MG63 (cell line): Measurements from ENCODE around the gene ADAMTSL1. TPM values are rescaled to one million over a fixed set of nuclear protein-coding genes. Genes with fewer than 3 reads are reported as not detected.

Experiments
- DNase-seq: peaks from one replicate; pipeline ENCODE4 v3.0.0-alpha.2; 2020
- H3K27me3 ChIP-seq: fragments of 250-450 bp; sonication (Bioruptor Pico); 2 replicates; pipeline ENCODE4 v1.5.1; 2020; ENCODE audit warnings: mild to moderate bottlenecking, moderate library complexity
- H3K36me3 ChIP-seq: fragments of 250-450 bp; sonication (Bioruptor Pico); 2 replicates; pipeline ENCODE4 v1.5.1; 2020; ENCODE audit warnings: mild to moderate bottlenecking, moderate library complexity
- H3K4me3 ChIP-seq: fragments of 250-450 bp; sonication (Bioruptor Pico); 2 replicates; pipeline ENCODE4 v1.5.1; 2020; ENCODE audit warnings: mild to moderate bottlenecking, moderate library complexity
- H3K9me3 ChIP-seq: fragments of 250-450 bp; sonication (Bioruptor Pico); 2 replicates; pipeline ENCODE4 v1.5.1; 2020; ENCODE audit warnings: mild to moderate bottlenecking, moderate library complexity
- total RNA-seq: library from RNA; depleted of rRNA; stranded (reverse); fragments of >200 nt; shearing (Covaris generic); gene quantifications from 2 replicates; pipeline ENCODE4 v1.2.3, GENCODE V29; 2014; ENCODE audit warnings: low replicate concordance

Gene ADAMTSL1
- total RNA-seq, 1 experiment from 2014 or later = 62.9 TPM

DNA sequence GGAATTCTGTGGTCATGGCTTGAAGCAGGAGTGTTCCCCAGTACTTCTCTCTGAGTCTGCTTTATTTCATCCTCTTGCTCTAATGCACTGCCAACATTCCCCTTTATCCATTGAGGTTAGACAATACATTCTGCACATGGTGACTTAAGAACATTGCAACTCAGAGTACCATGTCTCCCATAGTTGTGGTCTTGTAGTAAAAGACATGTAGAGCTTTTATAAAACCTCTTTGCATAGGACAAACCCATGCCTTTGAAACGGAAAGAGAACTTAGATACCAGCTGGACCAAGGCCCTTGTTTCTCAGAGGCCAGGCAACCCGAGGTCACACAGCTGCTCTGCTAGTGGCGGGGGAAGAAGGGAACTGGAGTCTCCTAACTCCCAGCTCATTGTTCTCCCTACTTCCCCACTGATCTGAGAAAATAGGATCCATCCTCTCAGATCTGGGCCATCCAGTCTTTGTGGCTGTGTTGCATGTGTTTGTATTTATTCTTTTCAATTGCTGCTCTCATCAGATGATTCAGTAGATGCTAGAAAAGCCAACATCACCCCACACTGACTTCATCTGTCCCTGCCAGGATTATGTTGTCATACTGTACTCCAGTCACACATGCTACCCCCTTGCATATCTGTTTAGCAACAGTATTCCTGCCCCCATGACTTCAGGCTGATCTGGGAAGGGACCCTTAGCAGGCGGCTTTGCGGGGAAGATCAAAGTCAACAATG, 322.2 kb downstream of the ADAMTSL1 start:
- DNase-seq = no peak
- H3K36me3 ChIP-seq = peaks cover 45% of the 10 kb centered on the region
- H3K27me3 ChIP-seq = no peaks in the 10 kb centered on the region
- H3K9me3 ChIP-seq = no peaks in the 10 kb centered on the region
- H3K4me3 ChIP-seq = no peak overlapping the region

DNA sequence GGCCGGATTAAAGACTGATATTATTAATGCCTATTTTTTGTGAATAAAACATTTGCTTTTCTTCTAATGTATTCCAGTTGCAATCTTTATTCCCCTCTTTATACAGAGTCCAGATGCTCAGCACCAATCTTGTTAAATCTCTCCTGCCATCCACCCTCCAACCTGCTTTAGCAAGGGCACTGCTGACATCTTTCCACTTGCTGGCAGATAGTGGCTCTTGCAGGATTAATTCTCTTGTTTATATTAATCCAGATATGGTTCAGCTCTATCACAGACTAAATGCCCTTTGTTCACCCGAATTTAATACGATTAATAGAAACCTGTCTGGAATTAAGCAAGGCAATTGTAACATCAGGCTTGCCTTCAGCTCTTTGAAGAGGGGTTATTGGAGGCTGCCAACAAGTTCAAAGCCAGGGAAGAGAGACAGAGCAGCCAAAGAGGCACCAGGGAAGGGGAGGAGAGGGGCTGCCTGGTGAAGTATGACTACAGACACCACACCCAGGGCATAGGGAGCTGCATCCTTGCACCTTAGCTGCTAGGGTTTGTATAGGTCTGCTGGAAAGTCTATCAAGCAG, 322.8 kb downstream of the ADAMTSL1 start:
- H3K36me3 ChIP-seq = peaks cover 52% of the 10 kb centered on the region
- no peaks in the 10 kb centered on the region for H3K9me3 ChIP-seq
- no peak overlapping the region for H3K4me3 ChIP-seq
- no peaks in the 10 kb centered on the region for H3K27me3 ChIP-seq
- DNase-seq = no peak

DNA sequence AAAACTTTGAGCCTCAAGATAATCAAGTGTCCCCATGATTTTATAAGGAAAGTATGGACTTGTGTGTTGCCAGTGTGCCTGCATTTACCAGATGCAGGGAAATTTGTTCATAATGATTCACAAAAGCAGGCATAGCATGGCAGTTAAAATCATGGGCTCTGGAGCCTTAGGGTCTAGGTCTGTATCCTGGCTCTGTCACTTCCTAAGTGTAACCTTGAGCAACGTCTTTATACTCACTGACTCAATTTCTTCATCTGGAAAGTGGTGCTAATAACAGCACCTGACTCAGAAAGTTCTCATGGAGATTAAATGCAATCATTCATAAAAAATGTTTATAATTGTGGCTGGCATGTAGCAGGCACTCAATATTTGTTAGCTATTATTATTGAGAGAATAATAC, 324.2 kb downstream of the ADAMTSL1 start:
- Histone ChIP-seq H3K4me3 (no peak overlapping the region), H3K27me3 (no peaks in the 10 kb centered on the region), H3K36me3 (peaks cover 54% of the 10 kb centered on the region), H3K9me3 (no peaks in the 10 kb centered on the region)
- no peak for DNase-seq

DNA sequence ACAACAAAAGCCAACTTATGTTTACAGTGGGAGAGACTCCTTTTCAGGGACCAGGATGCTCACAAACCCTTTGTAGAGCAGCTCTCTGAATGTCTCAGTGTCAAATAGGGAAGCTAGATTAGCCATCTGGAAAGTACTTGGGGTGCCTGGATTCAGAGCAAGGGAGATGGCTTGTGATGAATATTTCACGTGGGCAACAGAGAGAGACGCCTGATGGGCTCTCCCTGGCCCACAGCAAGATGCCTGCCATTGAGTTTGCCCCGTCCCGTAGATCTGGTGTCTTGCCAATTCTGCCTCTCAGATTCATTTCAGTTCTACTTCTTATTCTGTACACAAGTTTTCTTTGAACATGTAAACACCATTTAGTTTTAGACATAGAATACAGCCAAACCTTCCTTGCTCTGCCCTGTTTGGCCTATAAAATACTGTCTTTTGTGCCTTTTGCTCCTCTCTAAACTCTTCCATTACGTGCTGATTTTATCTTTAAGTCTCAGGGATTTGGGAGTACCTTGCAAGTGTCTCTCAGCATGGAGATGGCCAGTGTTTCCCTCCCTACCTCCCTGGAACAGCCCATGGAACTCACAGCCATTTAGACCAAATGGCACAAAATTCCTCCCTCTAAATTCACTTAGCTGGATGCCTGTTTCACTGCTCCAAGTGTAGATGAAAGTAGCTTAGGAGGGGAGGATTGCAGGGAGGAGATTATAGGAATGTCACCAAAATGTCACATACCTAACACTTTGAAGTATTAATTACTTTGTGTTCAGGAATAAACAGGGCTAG, 324.7 kb downstream of the ADAMTSL1 start:
- H3K9me3 ChIP-seq = no peaks in the 10 kb centered on the region
- H3K4me3 ChIP-seq = no peak overlapping the region
- H3K36me3 ChIP-seq = peaks cover 53% of the 10 kb centered on the region
- DNase-seq = no peak
- no peaks in the 10 kb centered on the region for H3K27me3 ChIP-seq

DNA sequence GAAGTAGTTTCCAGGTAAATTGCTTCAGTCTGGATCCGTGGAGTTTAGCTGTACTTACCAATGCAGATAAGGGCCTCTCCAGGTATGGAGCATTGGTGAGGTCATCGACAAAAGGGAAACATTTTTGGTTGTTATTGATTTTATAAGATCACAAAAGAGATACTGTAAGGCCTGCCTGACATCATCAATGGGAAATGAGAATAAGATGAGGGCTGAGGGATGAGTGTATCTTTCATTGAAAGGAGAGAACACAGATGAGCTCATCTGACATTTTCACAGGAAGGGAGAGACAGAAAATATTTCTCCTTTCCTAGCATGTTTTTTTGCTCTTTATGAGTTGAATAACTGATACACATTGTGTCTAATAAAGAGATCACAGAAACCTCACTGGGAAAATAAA, 325.5 kb downstream of the ADAMTSL1 start:
- Histone ChIP-seq H3K9me3 (no peaks in the 10 kb centered on the region), H3K4me3 (no peak overlapping the region), H3K36me3 (peaks cover 51% of the 10 kb centered on the region), H3K27me3 (no peaks in the 10 kb centered on the region)
- DNase-seq = no peak

DNA sequence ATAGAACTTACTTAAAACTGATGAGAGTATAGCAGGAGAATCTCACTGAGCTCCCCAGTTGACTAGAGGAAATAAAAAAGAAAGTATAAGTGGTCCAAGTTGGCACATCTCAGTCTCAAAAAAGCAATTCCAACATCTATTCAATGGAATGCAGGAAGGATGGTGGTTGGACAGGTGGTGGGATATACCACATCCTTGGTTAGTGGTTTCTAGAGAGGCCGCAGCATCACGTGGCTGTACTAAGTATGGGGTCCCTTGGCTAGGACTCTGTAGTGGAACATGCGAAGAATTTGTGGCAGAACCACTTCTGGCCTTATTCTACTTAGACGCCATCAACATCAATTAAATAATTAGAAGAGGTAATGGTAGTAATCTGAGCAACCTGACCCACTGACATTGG, 326.6 kb downstream of the ADAMTSL1 start:
- H3K4me3 ChIP-seq = no peak overlapping the region
- no peak for DNase-seq
- H3K36me3 ChIP-seq = peaks cover 40% of the 10 kb centered on the region
- H3K27me3 ChIP-seq = no peaks in the 10 kb centered on the region
- no peaks in the 10 kb centered on the region for H3K9me3 ChIP-seq

DNA sequence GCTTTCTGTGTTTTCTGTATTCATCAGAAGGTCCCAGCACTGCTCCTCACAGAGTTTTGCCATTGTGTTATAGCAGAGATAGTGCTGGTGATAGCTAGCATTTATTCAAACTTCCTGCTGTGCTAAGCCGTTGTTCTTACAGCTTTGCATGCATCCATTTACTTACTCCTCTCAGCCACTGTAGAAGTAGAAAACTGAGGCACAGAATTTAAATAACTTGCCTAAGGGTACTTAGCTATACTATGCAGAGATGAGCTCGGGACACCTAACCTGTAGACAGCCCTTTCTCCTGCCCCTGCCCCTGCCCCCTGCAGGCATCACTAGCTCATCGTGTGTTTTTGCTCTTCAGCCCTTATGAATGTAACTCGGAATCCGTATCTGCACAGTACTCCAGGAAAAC, 331.4 kb downstream of the ADAMTSL1 start:
- no peak for DNase-seq
- Histone ChIP-seq H3K4me3 (no peak overlapping the region), H3K27me3 (no peaks in the 10 kb centered on the region), H3K36me3 (peaks cover 41% of the 10 kb centered on the region), H3K9me3 (no peaks in the 10 kb centered on the region)

DNA sequence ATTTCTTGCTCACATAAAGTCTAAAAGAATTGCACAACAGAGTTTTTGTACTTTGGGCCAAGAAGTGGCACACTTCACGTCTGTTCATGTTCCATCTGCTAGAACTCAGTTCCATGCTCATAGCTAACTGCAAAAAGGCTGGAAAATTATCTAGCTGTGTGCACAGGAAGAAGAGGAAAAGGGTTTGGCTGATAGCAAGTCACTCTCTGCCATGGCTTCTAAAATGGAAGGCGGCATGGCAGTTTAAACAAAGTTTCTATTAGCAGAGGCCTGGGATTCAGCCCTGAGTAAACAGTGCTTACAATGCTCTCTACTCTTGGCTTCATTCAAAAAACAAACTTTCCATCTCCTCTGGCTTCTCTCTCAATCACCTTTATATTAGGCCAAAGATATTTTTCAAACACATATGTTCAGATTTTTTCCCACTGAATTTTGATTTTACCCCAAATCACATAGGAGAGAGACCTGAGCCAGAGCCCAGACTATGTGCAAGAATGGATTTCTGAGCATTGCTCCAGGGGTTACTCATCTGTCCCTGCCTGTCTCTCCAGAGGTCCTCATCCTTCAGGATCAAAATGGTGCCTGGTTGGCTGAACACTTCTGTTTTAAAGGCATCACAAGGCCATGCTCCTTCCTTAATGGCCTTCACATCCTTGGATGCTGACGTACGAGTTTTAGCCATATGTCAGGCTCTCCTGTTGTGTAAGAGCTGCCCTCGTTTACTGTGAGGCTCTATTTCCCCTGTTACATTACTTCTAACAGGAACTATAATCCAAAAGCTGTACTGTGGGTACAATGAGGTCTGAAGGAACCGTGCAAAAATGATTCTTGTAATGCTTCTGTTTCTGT, 332.5 kb downstream of the ADAMTSL1 start:
- H3K27me3 ChIP-seq = no peaks in the 10 kb centered on the region
- H3K9me3 ChIP-seq = no peaks in the 10 kb centered on the region
- DNase-seq = no peak
- H3K4me3 ChIP-seq = no peak overlapping the region
- H3K36me3 ChIP-seq = peaks cover 43% of the 10 kb centered on the region

DNA sequence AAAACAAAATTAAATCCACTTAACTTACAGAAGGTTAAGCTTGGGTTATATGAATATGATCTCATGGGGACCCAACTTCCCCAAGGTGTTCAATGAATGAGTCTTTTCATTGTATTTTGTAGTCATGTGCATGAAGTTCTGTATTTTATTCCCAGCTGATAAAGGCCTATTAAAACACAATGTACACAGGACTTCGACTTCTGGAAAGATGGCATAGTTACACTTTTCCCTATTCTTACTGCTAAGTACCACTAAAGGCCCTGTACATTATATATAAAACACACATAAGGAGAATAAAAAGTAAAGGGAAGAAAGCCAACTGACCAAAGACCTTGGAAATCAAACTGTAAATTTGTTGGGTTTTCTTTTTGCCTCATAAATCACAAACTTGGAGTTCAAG, 336.6 kb downstream of the ADAMTSL1 start:
- peaks cover 42% of the 10 kb centered on the region for H3K36me3 ChIP-seq
- H3K4me3 ChIP-seq = no peak overlapping the region
- no peaks in the 10 kb centered on the region; the same call in 1 of the 2 replicates for H3K9me3 ChIP-seq
- no peak for DNase-seq
- no peaks in the 10 kb centered on the region for H3K27me3 ChIP-seq

DNA sequence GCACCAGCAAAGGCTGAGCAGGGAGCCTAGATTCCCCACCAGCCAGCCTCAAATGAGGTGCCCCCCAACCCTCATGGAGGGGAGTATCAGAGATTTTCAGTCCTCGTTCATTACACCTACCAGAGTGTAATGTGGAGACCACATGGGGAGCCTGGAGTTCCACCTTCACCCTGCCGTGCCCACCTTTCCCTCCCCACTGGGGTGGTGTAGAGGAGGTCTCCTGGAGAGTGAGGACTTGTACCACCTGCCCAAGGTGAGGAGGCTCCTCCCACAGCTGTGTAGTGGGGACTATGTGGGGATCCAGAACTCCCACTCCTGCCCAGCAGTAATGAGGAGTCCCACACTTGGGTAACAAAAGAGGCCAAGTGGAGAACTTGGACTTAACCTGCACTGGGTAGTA, 337.2 kb downstream of the ADAMTSL1 start:
- H3K9me3 ChIP-seq = no peaks in the 10 kb centered on the region; the same call in 1 of the 2 replicates
- no peaks in the 10 kb centered on the region for H3K27me3 ChIP-seq
- no peak for DNase-seq
- H3K4me3 ChIP-seq = no peak overlapping the region
- peaks cover 38% of the 10 kb centered on the region for H3K36me3 ChIP-seq

DNA sequence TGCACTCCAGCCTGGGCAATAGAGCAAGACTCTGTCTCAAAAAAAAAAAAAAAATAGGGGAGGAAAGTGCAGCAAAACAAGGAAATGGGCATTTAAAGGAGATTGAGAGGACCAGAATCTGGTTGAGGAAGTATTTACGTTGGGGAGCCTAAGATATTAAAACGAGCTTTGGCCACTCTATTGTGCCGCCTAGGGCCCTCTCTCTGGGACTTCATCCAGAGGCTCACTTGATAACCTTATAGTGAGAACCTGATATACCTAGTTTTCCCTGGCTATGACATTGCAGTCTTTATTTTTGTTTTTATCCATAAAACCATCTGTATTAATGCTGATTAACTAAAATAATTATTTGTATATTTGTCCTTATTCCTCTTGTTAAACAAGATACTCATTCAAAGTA, 345.5 kb downstream of the ADAMTSL1 start:
- H3K9me3 ChIP-seq = no peaks in the 10 kb centered on the region
- H3K36me3 ChIP-seq = peaks cover 65% of the 10 kb centered on the region
- H3K4me3 ChIP-seq = no peak overlapping the region
- no peak for DNase-seq
- no peaks in the 10 kb centered on the region for H3K27me3 ChIP-seq

DNA sequence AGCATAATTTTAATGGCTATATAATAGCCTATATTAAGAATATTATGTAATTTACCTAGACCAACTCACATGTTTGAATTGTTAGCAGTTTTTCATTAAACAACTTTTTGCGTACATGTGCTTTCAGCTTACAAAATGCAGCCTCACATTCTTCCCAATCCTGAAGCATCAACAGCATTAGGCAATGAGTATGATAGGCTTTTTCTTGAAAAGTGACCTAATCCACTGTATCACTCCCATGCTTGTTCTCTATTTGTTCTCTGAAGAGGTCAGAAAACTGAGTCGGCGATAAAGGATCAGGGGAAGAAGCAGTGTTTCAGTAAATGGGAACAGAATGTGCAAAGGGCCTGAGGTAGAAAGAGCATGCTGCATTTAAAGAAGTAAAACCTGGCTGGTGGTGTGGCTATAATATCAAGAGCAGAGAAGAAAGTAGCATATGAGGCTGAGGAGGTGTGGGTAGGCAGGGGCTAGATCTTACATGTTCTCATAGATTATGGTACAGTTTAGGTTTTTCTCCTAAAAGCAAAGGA, 346.7 kb downstream of the ADAMTSL1 start:
- Histone ChIP-seq H3K4me3 (no peak overlapping the region), H3K36me3 (peaks cover 68% of the 10 kb centered on the region), H3K9me3 (no peaks in the 10 kb centered on the region), H3K27me3 (no peaks in the 10 kb centered on the region)
- no peak for DNase-seq

DNA sequence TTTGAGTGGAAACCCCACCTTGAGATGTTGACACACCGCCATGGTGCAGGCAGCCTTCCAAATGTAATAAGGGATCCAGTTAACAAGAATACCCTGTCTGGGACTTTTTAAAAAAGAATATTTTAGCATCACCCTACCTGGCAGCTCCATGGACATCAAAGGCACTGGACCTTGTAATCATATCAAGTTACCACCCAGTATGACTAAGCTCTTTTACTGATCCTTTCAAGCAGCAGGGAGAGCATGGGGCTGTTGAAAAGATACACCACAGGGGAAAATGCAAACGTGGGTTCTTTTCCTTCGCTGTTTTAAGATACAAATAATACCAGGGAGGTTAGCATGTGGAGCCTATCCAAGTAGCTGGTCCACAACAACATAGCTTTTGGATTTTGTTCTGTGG, 347.8 kb downstream of the ADAMTSL1 start:
- DNase-seq = no peak
- no peaks in the 10 kb centered on the region for H3K9me3 ChIP-seq
- H3K36me3 ChIP-seq = peaks cover 72% of the 10 kb centered on the region
- H3K27me3 ChIP-seq = no peaks in the 10 kb centered on the region
- no peak overlapping the region for H3K4me3 ChIP-seq

DNA sequence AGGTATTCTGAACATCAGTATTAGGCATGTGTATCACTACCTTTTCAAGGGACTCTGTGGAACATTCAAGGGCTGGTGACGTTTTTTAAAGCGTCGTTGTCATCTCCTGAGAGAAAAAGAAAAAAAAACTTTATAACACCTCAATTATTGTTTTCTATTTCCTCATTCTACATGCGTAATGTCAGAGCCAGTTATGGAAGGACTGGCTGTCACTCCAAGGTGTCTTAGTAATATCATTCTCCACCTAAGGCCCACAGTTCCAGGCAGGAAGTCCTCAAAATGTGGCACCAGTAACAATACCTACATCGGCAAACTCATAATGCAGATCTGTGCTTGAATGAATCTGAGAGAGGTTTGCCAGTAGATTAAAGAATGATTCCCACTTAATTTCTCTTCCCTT, 348.9 kb downstream of the ADAMTSL1 start:
- no peaks in the 10 kb centered on the region for H3K9me3 ChIP-seq
- no peak overlapping the region for H3K4me3 ChIP-seq
- DNase-seq = no peak
- H3K36me3 ChIP-seq = peaks cover 69% of the 10 kb centered on the region
- no peaks in the 10 kb centered on the region for H3K27me3 ChIP-seq

DNA sequence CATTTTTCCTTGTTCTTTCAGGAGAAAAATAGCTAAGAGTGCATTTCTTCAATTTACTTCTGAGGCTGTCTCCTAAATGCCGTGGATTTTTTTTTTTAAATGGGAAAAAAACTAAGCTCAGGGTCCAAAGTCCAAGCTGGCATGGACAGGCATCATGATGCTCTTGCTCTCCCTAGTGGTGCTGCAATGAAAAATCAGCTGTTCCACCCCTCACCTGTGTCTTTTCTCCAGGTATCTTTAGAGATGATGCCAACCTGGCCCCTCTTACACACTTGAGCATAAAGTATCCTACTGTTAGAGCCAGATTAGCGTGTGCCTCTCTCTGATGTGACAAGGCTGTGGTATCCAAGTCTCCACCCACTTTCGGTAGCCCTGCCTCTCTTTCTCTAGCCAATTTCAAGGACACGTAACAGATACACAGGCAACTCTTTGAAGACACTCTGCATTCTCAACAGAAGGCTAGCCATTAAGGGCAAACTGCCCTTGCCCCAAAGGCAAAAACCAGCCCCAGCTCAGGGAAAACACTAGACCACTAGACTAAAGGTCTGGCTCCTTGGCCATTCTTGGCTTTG, 350.2 kb downstream of the ADAMTSL1 start:
- Histone ChIP-seq H3K4me3 (no peak overlapping the region), H3K27me3 (no peaks in the 10 kb centered on the region), H3K36me3 (peaks cover 62% of the 10 kb centered on the region), H3K9me3 (no peaks in the 10 kb centered on the region)
- no peak for DNase-seq

DNA sequence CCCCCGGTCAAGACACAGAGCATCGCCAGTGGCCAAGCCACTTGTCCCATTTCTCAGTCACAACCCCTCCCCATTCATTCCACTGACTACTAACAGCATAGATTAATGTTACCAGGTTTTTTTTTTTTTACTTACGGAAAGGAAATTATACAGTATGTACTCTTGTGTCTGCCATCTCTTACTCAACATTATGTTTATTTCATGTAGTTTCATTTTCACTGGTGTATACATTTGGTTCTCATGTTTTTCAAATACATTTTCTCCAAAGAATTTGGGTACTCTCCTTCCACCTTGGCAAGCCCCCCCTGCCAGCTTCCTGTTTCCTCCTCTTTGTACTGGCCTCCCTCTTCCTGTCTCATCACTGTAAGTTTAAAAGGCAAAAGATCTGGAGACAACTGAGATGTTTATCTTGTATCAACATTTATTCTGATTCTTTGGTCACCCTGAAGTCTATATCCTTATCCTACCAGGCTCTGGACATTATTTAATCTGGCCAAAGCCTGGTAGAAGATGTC, 351.8 kb downstream of the ADAMTSL1 start:
- Histone ChIP-seq H3K9me3 (no peaks in the 10 kb centered on the region), H3K27me3 (no peaks in the 10 kb centered on the region), H3K36me3 (peaks cover 71% of the 10 kb centered on the region), H3K4me3 (no peak overlapping the region)
- DNase-seq = no peak
